ENCODE data around the gene COMT.
A peak's percentile ranks its signal among the peaks of the same experiment; 100 is the strongest.

The COMT gene

DNA sequence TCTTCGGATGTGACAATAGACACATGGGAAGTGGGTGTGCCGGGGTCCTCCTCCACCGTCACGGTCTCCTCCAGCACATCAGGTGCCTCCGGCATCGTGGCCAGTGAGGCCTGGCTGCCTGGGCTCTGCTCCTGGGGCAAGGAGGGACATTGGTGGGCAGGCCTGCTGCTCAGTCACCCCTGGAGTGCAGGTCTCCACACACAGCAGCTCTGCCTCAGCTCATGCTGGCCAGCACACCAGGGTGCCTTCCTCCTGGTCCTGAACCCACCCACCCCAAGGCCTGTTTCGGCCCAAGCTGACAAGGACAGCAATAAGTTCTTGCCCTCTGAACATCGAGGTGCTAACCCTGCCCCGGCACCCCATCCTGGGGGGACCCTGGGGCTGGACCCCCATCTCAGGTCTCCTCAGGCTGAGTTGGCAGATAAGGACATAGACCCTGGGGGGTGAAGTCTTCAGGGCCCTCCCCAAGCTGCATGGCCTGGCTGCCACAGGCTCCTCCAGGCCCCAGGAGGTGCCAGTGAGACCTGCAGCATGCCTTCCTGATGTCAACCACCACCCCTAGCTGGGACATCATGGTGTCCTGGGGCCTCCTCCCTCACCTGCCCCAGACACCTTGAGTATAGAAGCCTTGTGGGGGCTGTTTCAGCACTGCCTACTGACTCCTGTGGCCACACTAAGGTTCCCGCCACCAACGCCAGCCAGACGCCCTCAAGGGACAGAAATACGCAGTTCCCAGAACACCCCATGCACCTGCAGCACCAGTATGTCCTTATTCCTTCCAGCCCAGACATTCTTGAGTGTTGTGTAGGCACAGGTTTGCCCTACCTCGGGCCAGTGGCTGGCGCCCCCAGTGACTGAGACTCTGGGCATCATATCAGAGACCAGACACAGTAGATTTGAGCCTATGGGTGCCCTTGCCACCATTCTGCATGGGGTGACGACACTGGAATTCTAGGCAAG is 40.7 kb downstream of the COMT start:
- no peak for DNase-seq (ENCODE audit: low read depth in 2 of 2)

DNA sequence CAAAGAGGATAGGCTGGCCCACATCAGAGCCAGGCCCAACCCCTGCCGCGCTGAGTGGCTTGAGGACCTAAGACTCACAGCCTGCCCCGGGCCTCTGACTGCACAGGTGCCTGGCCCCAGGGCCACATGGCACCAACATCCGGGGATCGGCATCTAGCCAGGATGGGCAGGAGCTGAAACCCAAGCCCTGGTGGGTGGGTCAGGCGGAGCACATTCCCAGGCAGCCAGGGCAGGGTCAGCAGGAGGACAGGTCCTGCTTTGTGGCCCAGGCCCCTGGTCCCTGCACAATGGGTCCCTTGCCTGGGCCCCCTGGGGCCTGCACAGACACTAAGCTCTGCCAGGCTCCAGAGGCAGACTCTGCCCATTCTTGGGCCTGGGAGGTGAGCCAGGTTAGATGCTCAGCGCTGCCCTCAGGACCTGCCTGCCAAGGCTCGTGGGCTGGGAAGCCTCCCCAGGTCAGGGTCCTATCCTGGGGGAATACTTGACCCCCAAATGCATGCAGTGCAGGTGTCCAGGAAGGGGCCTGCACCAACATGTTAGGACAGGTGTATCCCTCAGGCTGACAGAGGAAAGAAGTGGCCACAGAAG is 41.5 kb downstream of the COMT start:
- no peak for DNase-seq (ENCODE audit: low read depth in 2 of 2)

DNA sequence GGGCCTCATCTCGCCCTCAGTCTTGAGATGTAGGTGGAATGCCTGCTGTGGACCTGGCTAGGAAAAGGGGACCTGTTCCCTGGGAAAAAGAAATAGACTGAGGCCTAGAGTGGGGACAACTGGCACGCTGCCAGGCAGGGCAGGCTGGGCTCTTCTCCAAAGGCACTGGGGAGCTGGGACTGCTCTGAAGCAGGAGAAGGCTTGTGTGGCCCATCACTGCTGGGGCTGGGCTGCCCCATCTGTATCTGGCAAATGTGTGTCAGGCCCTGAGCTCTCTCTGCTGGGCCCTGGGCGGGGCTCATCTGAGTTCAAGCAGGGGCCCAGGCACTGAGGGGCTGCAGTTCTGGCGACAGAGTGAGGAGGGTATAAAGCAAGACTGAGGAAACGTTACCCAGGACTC is 42.2 kb downstream of the COMT start:
- DNase-seq (ENCODE audit: low read depth in 2 of 2), result no peak

DNA sequence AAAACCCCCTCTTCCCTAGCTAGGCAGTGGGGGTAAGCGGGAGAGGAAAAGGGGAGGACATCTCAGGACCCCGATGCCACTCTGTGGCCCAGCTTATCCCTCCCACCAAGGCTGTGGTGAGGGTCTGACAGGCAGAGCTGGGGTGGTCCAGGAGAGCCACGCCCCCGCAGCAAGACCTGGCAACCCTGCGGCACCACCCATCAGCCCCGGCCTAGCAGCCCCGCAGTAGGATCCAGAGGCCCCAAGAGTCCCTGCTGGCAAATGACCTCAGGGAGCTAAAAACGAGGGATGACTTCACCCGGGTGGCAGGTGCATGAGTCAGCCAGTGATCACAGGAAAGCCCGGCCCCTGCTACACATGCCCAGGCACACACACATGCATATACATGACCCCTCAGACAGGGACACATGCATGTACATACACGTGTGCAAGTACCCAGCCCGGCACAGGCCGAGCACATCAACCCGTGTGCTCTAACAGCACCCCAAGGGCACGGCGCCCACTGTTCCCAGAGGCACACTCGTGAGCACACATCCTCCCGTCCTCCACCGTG is 42.7 kb downstream of the COMT start:
- no peak for DNase-seq (ENCODE audit: low read depth in 2 of 2)

DNA sequence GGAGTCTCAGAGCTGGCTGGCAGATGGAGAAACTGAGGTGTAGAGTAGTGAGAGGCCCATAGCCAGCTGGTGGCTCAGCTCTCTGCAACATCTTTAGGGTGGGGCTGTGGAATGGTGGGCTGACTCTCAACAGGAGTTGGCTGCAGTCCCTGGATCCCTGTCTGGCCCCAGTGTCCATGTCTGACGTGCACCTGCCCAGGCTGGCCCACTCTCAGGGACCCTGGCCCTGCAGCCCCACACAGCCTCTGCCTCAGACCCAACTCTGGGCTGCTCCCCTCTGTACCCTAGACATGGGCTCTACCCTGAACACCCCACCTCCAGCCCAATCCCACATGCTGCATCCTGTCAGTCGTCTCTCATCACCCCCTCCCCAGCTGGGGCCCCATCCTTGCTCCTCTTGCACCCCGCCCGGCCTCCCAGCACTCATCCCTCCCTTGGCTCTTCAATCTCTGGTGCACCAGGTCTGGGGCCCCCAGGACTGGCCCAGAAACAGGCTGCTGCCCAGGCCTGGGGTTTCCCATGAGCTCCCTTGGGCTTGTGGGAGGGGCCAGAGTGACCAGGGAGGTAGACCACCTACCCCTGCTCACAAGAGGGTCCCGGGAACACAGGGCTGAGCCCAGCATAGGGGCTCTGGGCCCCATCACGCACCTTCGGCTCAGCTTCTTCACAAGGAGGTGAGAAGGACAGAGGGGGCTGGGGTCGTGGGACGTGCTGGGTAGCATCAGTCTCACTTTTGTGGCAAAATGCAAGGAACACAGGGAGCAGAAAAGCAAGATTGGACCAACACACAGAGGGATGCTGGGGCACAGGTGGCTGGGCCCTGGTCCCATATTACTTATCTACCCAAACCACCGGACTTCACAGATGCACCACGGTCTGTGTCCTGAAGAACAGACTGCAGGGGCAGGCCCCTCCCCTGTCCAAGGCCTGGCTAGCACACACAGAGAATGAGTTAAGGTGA is 43.6 kb downstream of the COMT start:
- DNase-seq (ENCODE audit: low read depth in 2 of 2), result no peak

DNA sequence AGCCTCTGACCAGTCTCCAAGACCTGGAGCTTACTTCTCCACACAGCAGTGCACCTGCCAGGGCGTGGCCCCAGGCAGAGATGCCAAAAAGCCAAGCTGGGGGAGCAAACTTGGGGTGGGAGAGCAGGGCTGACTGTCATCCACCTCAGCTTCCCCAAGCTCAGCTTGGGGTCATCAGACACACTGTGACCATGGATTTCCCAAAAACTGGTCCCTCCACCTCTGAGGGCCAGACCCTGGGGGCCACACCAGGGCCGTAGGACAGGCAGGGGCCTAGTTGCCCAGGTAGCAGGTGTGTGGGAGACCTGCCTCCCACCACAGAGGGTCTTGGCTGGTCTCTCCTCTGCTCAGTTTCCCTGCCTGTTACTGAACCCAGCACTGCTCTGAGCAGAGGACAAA is 44.4 kb downstream of the COMT start:
- no peak for DNase-seq (ENCODE audit: low read depth in 2 of 2)

DNA sequence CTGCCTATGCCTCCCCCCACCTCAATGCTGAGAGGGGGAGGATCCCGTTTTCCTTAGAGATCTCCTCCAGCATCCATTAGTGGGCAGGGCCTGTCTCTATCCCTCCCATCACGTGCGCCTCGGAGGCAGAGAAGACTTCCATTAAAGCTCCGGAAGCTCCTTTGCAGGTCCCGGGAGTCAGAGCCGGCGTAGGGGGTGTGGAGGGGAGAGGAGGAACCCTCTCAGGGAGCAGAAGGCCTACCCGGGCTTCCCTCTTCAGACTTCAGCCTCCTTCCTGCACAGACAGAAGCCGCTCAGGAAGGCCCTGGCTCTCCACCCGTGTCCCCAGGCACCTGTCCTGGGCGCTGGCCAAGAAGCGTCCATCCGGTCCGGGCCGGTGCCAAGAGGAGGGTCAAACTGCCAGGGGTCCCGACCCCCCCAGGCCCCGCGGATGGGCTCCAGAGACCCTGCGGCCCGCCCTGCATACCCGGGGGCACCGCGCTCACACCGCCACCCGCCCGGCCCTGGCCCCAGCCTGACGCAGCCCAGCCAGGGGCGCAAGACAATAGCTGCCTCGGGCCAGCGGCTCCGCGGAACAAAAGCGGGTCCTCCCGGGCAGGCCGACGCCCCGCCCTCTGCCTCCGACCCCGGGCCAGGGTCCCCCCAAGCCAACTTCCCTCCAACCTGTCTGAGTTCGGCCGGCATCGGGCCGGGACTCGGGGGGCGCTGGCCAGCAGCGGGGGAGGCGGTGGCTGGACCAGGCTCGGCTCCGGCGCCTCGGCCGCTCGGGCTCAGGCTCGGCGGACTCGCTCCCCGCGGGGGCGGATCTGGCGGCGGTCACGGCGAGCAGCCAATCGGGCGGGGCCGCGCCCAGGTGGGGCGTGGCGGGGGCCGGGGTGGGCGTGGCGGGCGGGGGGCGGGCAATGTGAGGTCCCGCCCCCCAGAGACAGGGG is 45.1 kb downstream of the COMT start:
- peak; percentile 14 to 19 for DNase-seq (ENCODE audit: low read depth in 2 of 2)

DNA sequence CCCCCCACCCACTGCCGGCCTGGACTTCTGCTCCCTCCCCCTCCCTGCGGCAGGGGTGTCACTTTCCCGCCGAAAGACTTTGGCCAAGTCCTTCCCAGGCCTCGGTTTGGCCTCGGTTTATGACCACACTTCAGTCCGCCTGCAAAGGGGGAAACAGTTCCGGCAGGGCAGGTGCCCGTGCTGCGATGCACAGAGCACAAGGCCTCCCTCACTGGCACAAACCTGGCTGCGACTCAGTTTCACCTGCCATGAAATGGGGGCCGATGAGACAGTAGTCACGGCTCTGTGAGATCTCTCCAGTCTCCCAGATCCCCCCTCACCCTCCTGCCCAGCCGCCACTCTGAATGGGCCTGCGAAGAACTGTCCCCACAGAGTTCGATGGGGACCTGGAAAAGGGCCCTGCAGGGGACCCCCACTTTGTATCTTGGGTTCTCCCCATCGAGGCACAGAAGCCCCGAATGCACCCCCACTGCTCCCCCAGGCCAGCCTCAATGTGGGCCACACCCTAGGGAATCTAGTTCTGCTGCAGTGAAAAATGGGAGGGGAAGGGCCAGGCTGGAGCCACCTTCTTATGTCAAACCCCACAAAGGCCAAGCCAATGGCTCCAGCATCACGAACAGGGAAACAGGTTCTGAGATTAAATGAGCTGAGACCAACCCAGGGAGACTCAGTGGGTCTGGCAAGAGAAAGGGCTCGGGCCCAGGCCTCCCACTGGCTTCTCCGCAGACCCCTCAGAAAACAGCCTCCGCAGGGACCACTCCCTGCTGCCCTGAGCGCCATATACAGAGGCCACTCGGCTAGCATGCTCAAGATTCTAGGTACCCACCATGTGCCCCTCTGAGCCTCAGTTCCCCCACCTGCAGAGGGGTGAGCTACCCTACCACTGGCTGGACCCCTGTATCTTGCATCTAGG is 46.1 kb downstream of the COMT start:
- no peak for DNase-seq (ENCODE audit: low read depth in 2 of 2)

DNA sequence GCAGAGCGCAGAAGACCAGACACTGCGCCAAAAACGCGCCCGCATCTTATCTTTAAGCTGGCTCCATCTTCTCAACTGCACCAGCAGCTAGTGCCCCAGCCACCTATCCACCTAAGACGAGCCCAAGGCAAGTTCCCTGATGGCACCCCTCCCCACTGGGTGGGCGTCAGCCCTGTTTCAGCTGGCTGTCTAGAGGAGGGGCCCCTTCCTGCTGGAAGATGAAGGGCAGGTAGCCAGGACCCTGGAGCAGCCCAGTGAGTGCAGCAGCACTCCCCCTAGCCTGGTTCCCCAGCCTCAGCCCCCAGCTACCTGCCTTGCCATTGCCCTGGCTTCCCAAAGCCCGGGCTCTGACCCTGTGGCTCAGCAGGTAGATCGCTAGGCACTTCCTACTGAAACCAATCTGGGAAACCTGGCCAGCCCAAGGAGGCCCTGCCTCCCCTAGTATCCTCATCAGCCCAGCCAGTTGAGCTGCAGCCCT is 46.8 kb downstream of the COMT start:
- no peak for DNase-seq (ENCODE audit: low read depth in 2 of 2)

DNA sequence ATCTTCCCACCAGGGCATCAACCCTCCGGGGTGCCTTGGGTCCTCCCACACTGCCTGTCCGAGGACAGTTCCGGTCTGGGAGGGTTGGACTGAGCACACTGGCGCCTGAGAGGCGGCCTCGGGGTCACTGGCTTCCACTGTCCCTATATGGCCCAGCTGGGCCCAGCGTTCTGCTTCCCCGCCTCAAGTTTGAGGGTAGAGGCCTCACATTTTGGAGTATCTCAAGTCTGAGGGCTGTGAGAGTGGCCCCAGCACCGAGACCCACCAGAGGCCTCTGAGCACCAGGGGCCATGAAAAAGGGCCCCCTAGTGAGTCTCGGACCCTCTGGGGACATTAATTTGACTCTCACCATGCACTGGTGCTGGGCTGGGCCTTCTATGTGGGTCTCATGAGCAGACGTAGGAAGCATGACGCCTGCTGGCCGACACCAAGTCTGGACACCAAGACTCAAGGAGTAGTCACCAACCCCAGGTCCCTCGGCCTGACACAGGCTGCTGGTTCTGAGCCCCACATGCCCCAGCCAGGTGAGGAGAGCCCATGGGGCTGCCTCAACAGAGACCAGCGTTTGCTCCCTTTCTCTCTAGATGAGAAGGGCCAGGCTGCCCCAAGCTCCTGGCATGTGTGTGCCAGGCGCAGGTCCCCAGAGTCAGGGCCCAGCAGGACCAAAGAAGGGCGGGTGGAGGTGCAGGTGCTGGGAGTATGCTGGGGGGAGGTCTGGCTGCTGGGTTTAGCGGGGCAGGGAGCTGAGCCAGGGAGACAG is 47.6 kb downstream of the COMT start:
- DNase-seq (ENCODE audit: low read depth in 2 of 2), result no peak

DNA sequence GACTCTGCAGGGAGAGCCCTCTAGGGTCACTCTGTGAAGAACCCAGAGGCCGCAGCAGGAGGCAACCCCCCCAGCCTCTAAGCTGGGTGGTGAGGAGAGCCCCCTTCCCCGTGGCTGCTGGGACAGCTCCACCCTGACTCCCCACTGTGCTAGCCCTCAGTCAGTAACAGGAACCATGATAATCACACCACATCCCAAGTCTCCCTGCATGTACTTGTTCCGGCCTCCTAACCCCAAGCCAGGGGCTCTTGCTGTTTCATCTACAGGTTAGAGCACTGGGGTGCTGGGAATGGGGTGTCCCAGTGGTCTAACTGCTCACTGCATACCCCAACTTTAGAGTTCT is 48.1 kb downstream of the COMT start:
- DNase-seq (ENCODE audit: low read depth in 2 of 2), result no peak

DNA sequence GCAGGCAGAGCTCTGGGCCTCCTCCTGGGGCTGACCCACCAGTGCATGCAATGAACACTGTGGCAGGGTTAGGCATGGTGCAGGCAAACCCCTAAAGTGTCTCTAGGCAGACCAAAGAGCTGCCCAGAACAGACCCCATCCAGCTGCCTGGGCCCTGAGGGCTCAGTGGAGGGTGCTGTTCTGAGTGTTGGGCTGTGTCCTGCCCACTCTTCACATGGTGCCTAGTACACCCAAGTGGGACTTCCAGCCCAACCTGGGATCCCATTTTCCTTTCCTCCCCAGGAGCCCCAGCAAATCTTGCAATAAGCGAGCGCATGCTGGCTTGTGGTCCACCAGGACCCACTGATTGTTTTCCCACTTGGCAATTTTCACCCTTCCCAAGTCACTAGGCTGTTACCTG is 48.6 kb downstream of the COMT start:
- DNase-seq (ENCODE audit: low read depth in 2 of 2), result no peak

DNA sequence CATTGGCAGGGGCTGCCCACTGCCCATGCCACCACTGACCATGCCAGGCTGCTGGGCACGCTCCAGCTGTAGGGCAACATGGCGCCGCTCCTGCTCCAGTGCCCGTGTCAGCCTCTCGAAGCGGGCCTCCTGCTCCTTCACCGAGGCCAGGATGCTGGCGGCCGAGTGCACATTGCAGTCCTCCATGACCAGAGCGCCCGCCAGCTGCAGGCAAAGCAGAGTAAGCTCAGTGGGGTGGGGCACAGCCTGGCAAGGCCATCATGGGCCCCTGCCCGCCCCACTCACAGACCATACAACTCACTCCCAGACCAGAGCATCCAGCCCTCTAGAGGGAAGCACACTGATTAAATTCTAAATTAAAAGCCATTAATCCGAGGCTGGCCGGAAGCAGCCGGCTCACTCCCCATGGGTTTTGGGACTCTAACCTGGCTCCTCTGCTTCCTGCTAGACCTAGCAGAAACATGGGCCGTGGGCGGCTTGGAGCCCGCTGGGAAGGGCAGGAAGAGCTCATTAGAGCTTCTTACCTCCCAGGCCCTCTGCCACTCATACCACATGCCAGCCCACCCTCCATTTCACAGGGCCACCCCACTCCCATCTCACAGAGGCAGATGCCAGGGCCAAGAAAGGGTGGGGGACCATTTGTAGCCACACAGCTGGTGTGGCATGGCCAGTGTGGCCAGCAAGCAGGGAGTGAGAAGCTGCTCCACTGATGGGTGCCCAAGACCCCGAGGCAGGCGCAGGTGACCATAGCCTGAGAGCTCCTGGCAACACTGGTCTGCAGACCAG is 49.2 kb downstream of the COMT start:
- DNase-seq (ENCODE audit: low read depth in 2 of 2), result no peak

DNA sequence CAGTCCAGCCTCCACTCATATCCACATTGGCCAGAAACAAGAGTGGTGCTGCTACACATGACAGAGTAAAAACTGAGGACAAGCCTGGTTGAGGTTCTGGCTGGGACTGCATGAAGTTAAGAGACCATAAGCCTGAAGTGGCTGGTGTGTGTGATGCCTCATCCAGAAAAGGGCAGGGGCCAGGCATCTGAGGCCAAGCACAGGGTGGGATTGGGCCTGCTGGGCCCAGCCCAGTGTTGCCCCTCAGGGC is 49.7 kb downstream of the COMT start:
- no peak for DNase-seq (ENCODE audit: low read depth in 2 of 2)

DNA sequence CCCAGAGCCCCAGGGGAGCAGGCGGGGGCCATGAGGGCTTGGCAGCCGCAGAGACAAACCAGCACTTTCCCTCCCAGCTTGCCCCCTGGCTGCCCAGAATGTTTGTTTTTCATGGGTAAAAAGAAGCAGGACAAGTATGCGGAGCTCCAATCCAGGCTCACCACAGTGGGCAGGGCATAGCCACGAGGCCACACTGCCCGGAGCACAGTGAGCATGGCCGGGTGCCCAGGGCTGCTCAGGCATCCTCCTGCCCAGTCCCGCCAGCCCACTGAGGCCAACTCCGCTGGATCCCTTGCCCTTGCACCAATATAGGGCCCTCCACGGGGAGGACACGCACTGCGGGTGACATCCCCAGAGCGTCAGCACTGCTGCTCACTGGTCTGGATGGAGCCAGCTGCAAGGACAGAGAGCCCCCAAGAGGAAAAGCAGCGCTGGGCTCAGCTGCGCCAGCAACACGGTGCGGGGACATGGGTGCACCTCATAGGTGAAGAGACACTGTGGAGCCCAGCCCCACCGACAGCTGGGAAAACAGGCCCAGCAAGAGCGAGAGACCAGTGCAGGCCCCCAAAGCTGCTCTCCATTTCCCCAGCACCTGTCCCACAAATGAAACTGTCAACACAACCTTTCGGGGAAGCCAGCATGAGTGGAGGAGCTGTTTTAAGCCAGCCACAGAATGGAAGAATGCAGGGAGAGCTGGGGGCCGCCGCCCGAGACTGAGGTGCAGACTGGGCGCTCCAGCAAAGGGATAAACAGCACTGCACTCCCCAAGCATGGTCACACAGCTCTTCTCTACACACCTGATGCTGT is 50.3 kb downstream of the COMT start:
- no peak for DNase-seq (ENCODE audit: low read depth in 2 of 2)

DNA sequence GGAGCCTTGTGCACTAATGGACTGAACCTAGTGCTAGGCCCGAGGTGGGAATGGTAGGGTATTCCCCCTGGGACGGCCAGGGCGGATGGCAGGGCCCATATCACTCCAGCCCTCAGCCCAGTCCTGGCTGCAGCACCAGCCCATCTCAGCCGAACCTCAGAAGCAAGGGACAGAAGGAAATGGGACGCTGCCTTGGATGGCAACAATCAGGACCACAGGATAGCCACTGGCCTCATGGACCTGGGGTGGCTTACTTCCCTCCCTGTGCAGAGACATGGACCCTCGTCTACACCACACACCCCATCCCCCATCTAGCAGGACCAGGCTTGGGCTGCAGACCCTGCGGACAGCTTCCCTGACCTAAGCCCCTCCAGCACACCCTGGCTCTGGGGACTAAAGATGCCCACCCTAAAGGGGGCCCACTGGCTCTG is 50.9 kb downstream of the COMT start:
- no peak for DNase-seq (ENCODE audit: low read depth in 2 of 2)

DNA sequence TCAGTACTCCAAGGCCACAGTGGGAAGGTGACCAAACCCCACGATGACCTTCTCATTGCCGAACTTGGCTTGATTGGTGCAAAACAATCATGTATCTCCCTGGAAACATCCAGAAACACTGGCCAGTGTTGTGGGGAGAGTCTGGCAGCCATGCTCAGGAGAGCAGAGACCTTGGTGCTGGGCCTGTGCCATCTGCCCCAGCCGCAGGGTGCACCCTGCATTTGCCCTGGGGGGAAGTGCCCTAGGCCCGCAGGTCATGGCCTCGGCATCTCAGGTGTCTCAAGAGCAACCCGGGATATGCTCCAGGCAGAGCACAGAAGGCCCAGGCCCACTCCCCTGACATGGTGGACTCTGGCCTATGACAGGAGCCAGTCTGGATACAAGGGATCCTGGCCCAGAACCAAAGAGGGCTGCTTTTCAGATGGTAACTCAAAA is 51.4 kb downstream of the COMT start:
- no peak for DNase-seq (ENCODE audit: low read depth in 2 of 2)

Measured in fibroblast of skin of left biceps (primary cell).